ENCODE data around the gene TMEM161A.

- TF ChIP-seq YY1 (IDR thresholded peaks at IDR 0.05; ENCODE audit: insufficient read depth, insufficient read length) (no peak), ZNF274 (IDR thresholded peaks at IDR 0.05; ENCODE audit: low read depth, low read length) (no peak)
Observed at GRCh38 chr19:19145684-19146608, 7.7 kb upstream of the TMEM161A start.

Measured in NT2/D1 (cell line).